IPS-15b (cell line): ENCODE results near the gene GYG1.

Experiments
- H3K27me3 ChIP-seq: one replicate; pipeline ENCODE4 v1.6.1; 2013; ENCODE audit warnings: low read length; ENCODE audit not compliant: control insufficient read depth, insufficient read depth
- H3K36me3 ChIP-seq: one replicate; pipeline ENCODE4 v1.6.1; 2013; ENCODE audit warnings: low read length; ENCODE audit not compliant: control insufficient read depth, insufficient read depth
- H3K4me1 ChIP-seq: one replicate; pipeline ENCODE4 v1.6.1; 2013; ENCODE audit warnings: mild to moderate bottlenecking, low read length; ENCODE audit not compliant: control insufficient read depth, insufficient read depth
- H3K4me3 ChIP-seq: one replicate; pipeline ENCODE4 v1.5.1; 2013; ENCODE audit warnings: low read depth, low read length
- H3K9ac ChIP-seq: one replicate; pipeline ENCODE4 v1.6.1; 2013; ENCODE audit warnings: low read depth, mild to moderate bottlenecking, low read length
- H3K9me3 ChIP-seq: one replicate; pipeline ENCODE4 v1.6.1; 2013; ENCODE audit warnings: mild to moderate bottlenecking, low read length; ENCODE audit not compliant: control insufficient read depth, insufficient read depth

Gene GYG1

GRCh38 chr3:149058602-149059001 lies 67.3 kb downstream of the GYG1 start:
- peaks cover 4% of the 10 kb centered on the region for H3K36me3 ChIP-seq

GRCh38 chr3:149061776-149062175 lies 70.4 kb downstream of the GYG1 start:
- Histone ChIP-seq H3K9me3 (no peaks in the 10 kb centered on the region), H3K4me1 (no peaks in the 10 kb centered on the region), H3K4me3 (no peak overlapping the region), H3K27me3 (no peaks in the 10 kb centered on the region), H3K36me3 (no peaks in the 10 kb centered on the region), H3K9ac (no peak overlapping the region)

More at GRCh38 chr3:149058602-149059001, 67.3 kb downstream of the GYG1 start:
- no peak overlapping the region for H3K4me3 ChIP-seq
- no peaks in the 10 kb centered on the region for H3K27me3 ChIP-seq
- no peak overlapping the region for H3K9ac ChIP-seq
- no peaks in the 10 kb centered on the region for H3K9me3 ChIP-seq
- no peaks in the 10 kb centered on the region for H3K4me1 ChIP-seq

GRCh38 chr3:149067883-149068282 lies 76.5 kb downstream of the GYG1 start:
- H3K27me3 ChIP-seq: no peaks in the 10 kb centered on the region
- no peak overlapping the region for H3K9ac ChIP-seq
- H3K36me3 ChIP-seq: peaks cover 2% of the 10 kb centered on the region
- no peaks in the 10 kb centered on the region for H3K4me1 ChIP-seq
- H3K4me3 ChIP-seq: no peak overlapping the region
- H3K9me3 ChIP-seq: no peaks in the 10 kb centered on the region
